GM21825 (cell line): ENCODE measurements around the gene DDAH1.
A peak's percentile ranks its signal among the peaks of the same experiment; 100 is the strongest.
"Not testable (repeated sequence)": the region's sequence is repeated elsewhere in the genome, so short reads cannot be mapped to it uniquely, and the experiment has no call there.

Experiments
- ATAC-seq: cut with Tn5 transposase; IDR thresholded peaks from one replicate; pipeline ENCODE4 v1.9.1; 2021; ENCODE audit warnings: mild to moderate bottlenecking, moderate library complexity; ENCODE audit not compliant: unreplicated experiment

The DDAH1 gene

DNA sequence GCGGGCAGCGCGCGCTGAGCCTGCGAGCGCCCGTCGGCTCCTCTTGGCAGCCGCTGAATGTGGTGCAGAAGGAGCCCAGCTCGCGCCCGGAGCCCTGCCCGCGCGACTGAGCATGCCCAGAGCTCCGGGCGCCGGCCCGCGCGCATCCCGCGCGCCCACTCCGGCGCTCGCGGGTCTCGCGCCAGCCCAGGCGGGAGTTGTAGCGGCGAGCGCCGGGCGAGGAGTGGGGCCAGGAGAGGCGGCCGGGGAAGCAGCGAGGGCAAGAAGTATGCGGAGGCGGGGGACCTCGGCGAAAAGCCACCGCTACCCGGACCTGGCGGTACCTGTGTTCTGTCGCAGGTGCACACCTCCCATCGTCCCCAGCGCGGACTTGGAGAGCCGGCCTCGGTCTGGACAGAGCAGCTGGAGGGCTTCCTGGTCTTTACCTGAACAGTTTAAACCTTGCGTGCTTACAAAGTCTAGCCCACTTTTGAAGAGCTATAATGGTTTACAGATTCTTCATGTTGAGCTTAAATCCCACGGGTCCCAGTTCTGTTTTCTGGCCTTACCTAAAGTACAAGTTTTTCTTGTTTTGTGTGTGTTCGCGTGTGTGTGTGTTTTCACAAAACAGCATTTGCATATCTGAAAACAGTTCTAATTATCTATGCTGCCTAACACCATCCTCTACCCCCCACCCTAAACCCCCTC, at the start of gene DDAH1:
TSS of gene DDAH1 (minus strand) at position 61 of the 687 bp plus-strand sequence. CDS start 114 bp downstream, outside the sequence.
- peak; percentile 22 for ATAC-seq

DNA sequence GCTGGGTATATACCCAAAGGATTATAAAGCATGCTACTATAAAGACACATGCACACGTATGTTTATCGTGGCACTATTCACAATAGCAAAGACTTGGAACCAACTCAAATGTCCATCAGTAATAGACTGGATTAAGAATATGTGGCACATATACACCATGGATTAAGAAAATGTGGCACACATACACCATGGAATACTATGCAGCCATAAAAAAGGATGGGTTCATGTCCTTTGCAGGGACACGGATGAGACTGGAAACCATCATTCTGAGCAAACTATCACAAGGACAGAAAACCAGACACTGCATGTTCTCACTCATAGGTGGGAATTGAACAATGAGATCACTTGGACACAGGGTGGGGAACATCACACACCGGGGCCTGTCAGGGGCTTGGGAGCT, 49.0 kb upstream of the DDAH1 start:
- not testable (repeated sequence) for ATAC-seq

- ATAC-seq = no peak
Measured at GRCh38 chr1:85504417-85504816, 39.5 kb upstream of the DDAH1 start.

DNA sequence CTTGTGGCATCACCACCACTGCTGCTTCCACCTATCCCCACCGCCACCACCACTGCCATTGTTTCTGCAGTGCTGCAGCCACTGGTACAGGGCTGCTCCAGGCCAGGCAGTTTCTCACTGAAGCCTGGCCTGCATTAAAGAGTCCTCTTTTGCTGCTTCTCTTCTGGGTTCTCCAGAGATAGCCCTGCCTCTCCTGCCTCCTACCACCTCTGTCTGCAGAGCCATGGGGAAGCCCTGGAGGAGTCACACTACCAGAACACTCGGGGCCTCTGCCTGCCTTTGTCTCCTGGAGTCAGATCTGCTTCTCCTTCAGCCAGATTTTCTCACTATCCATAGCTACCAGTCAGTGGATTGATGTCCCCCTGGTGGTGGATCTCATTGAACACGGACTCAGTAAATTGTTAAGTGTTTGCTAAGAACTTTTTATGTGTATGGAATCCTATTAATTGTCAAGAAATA, 37.7 kb upstream of the DDAH1 start:
- no peak for ATAC-seq

- ATAC-seq = no peak
Measured at GRCh38 chr1:85502171-85502570, 37.2 kb upstream of the DDAH1 start.

GRCh38 chr1:85501355-85501898, 36.5 kb upstream of the DDAH1 start:
- no peak for ATAC-seq

GRCh38 chr1:85496941-85497582, 32.1 kb upstream of the DDAH1 start:
- ATAC-seq = no peak

GRCh38 chr1:85495556-85495955, 30.6 kb upstream of the DDAH1 start:
- no peak for ATAC-seq

- ATAC-seq = no peak
Measured at GRCh38 chr1:85494904-85495266, 29.9 kb upstream of the DDAH1 start.

GRCh38 chr1:85494074-85494903, 29.3 kb upstream of the DDAH1 start:
- no peak for ATAC-seq

DNA sequence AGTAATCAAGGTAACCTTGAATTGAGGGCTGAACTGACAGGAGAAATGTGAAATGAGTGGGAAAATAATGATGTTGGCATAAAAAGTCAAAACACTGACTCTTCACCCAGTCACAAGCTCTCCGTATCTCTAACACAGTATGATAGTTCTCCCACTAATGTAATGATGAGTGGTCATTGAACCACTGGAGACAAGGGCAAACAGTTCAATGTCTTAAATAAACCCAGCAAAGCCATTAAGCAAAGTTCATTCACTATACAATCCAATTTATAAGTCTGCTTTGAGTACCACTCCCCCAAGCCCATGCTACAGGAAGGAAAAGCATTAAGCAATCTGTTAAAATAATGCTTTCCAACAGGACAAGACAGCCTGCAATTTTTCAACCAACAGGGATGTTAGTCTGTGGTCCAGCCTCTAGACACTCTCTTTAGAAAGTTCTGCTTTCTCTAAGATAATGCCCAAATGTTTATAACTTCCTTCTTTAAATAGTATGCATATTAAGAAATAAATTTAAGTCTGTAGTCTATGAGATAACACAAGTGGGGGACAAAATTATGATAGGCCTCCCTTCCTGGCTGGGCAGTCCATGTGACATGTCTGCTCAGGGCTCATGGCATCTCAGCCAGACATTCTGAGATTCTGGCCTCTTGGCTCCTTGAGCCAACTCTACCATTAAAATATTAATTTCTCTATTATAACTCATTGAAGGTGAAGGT, 25.5 kb upstream of the DDAH1 start:
- ATAC-seq = no peak

- no peak for ATAC-seq
Measured at GRCh38 chr1:85488126-85488525, 23.2 kb upstream of the DDAH1 start.

DNA sequence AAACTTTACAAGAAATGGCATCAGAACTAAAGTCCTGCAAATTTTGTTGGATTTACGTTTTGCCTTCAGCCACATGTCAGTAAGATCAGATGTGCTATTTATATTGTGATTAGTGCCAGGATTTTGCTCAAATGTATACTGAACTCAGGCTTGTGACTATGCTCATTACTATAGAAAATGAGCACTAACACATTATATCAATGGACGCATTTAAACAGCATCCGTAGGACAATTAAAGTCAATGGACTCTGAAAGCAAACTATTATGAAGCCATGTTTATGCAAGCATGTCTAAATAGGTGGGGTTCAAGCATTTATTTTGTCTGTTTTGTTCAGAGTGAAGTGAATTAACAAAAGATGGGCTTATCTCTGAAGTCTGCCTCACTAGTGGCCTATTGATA, 20.6 kb upstream of the DDAH1 start:
- ATAC-seq = no peak

GRCh38 chr1:85484716-85485115, 19.8 kb upstream of the DDAH1 start:
- no peak for ATAC-seq

GRCh38 chr1:85484264-85484663, 19.3 kb upstream of the DDAH1 start:
- ATAC-seq = no peak

DNA sequence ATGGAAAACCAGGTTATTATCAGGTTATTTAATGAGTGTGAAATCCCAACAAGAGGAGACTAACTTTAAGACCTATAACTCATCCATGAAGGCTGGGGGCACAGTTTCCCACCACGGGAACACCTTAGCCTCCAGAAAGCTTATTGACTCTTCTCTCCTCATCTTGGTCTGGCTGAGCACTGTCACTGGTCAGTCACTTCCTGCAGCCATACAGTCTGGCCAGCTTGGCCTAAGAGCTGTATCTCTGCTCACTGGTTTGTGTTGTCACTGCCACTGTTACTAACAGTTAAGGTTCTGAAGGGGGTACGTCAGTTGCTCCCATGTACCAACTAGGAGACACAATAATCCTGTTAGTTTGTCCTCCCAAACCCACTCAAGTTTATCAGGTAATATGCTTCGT, 16.7 kb upstream of the DDAH1 start:
- ATAC-seq = no peak

- ATAC-seq = no peak
Measured at GRCh38 chr1:85480566-85480965, 15.6 kb upstream of the DDAH1 start.

DNA sequence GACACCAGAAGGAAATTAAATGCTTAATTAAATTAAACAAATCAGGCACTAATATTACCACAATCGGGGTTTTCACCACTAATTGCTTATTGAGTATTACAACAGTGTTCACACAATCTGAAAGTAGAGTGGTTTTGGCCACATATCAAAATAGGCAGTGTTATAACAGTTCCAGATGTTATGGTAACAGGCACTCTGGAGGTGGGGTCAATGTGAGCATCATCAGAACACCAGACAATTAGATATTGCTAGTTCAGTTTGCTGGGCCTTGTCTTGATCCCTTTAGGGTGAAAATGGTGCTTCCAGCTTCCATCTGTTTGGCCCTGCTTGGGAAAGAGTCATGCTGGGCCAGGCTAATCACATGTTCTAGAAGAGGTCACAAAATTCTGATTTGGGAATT, 14.5 kb upstream of the DDAH1 start:
- ATAC-seq = no peak

- ATAC-seq = no peak
Measured at GRCh38 chr1:85478366-85478765, 13.4 kb upstream of the DDAH1 start.

DNA sequence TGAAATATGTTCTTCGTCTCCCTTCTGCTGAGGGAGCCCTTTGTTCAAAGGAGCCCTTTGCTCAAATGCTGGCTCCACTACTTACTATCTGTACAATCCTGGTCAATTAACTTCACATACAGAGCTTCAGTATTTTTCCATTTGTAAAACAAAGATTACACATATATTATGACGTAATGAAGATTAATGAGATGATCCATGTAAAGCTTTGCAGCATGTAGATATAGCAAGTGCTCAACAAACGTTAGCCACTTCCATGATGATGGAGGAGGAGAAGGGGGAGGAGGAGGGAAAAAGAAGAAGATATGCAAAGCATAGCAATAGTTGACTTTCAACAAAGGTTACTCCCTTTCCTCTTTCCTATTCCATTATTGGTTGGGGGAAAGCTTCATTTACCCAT, 10.1 kb upstream of the DDAH1 start:
- ATAC-seq = no peak

DNA sequence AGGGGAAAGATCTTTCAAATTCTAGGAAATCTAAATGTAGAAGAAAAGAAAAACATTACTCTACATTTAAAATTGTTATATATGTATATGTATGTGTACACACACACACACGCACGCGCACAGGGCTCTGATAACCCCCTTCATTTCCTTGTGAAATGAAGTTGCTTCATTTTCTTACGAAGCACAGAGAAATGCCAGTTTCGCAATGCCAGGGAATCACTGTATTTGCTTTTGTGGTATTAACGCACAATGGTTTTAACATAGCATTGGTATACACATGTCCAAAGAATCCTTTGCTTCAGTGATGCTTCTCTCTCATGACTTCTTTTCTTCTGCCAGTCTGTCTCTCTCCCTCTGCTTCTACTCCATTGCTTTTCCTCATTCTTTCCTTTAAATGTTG, 8.4 kb upstream of the DDAH1 start:
- no peak for ATAC-seq
